SK-N-SH treated with all-trans-retinoic acid at 6 μM for 48 hours (cell line): ENCODE data around the gene TAF1A.

Experiments
- ARNTL ChIP-seq: fragments of 450-650 bp; formaldehyde crosslinking; IDR thresholded peaks from 2 replicates; pipeline ENCODE4 v1.5.0; 2020; ENCODE audit warnings: low read depth, mild to moderate bottlenecking, moderate library complexity, borderline replicate concordance
- PATZ1 ChIP-seq: fragments of 250-450 bp; sonication (Bioruptor Pico); IDR thresholded peaks from 2 replicates; pipeline ENCODE4 v1.8.0; 2020; ENCODE audit warnings: mild to moderate bottlenecking, moderate library complexity, borderline replicate concordance
- POU6F1 ChIP-seq: fragments of 250-450 bp; sonication (Bioruptor Pico); IDR thresholded peaks from 2 replicates; pipeline ENCODE4 v1.8.0; 2021; ENCODE audit warnings: low read depth, mild to moderate bottlenecking, moderate library complexity, borderline replicate concordance
- RARB ChIP-seq: fragments of 250-450 bp; sonication (Bioruptor Pico); IDR thresholded peaks from 2 replicates; pipeline ENCODE4 v1.8.0; 2021; ENCODE audit warnings: mild to moderate bottlenecking, moderate library complexity
- TCF4 ChIP-seq: fragments of 250-450 bp; sonication (Bioruptor Pico); IDR thresholded peaks from 2 replicates; pipeline ENCODE4 v1.8.0; 2021; ENCODE audit warnings: mild to moderate bottlenecking, moderate library complexity, borderline replicate concordance
- TSHZ2 ChIP-seq: fragments of 250-450 bp; sonication (Bioruptor Pico); IDR thresholded peaks from 2 replicates; pipeline ENCODE4 v1.5.0; 2020; ENCODE audit warnings: mild to moderate bottlenecking, moderate library complexity
- ZFP3 ChIP-seq: fragments of 250-450 bp; sonication (Bioruptor Pico); IDR thresholded peaks from 2 replicates; pipeline ENCODE4 v1.5.0; 2020; ENCODE audit warnings: mild to moderate bottlenecking, moderate library complexity
- ZNF70 ChIP-seq: fragments of 450-650 bp; formaldehyde crosslinking; IDR thresholded peaks from 2 replicates; pipeline ENCODE4 v1.5.0; 2020; ENCODE audit warnings: mild to moderate bottlenecking, moderate library complexity
- ZNF8 ChIP-seq: fragments of 450-650 bp; formaldehyde crosslinking; IDR thresholded peaks from 2 replicates; pipeline ENCODE4 v1.5.0; 2020; ENCODE audit warnings: mild to moderate bottlenecking, moderate library complexity

- TF ChIP-seq ZFP3 (no peak), TSHZ2 (CRISPR knock-in tag) (no peak), ZNF8 (CRISPR knock-in tag) (no peak), PATZ1 (CRISPR knock-in tag) (no peak), TCF4 (CRISPR knock-in tag) (no peak), RARB (CRISPR knock-in tag) (no peak), POU6F1 (no peak), ZNF70 (CRISPR knock-in tag) (no peak), ARNTL (no peak)
Measured at GRCh38 chr1:222570837-222571236, 18.9 kb downstream of the TAF1A start.
